ENCODE results near the gene ITPRIP.

The ITPRIP gene

GRCh38 chr10:104340641-104341040, 2.4 kb upstream of the ITPRIP start:
- DNase-seq (ENCODE audit: low spot score) = no peak

GRCh38 chr10:104340111-104340526, 1.9 kb upstream of the ITPRIP start:
- DNase-seq (ENCODE audit: low spot score) = no peak

GRCh38 chr10:104339469-104340110, 1.3 kb upstream of the ITPRIP start:
- peak; percentile 3 for DNase-seq (ENCODE audit: low spot score)

GRCh38 chr10:104337521-104337984, 712 bp downstream of the ITPRIP start:
- no peak for DNase-seq (ENCODE audit: low spot score)

GRCh38 chr10:104336821-104337467, 1.3 kb downstream of the ITPRIP start:
- DNase-seq (ENCODE audit: low spot score) = no peak

GRCh38 chr10:104334965-104335650, 3.2 kb downstream of the ITPRIP start:
- no peak for DNase-seq (ENCODE audit: low spot score)

- DNase-seq (ENCODE audit: low spot score) = no peak
These were observed 3.7 kb downstream of the ITPRIP start for GRCh38 chr10:104334561-104334960.

- DNase-seq (ENCODE audit: low spot score) = no peak
These were observed 4.4 kb downstream of the ITPRIP start for GRCh38 chr10:104333728-104334373.

- no peak for DNase-seq (ENCODE audit: low spot score)
These were observed 5.1 kb downstream of the ITPRIP start for GRCh38 chr10:104333032-104333727.

- no peak for DNase-seq (ENCODE audit: low spot score)
These were observed 5.8 kb downstream of the ITPRIP start for GRCh38 chr10:104332243-104333031.

GRCh38 chr10:104331208-104331838, 6.9 kb downstream of the ITPRIP start:
- no peak for DNase-seq (ENCODE audit: low spot score)

- DNase-seq (ENCODE audit: low spot score) = no peak
These were observed 7.8 kb downstream of the ITPRIP start for GRCh38 chr10:104330168-104331110.

- no peak for DNase-seq (ENCODE audit: low spot score)
These were observed 8.5 kb downstream of the ITPRIP start for GRCh38 chr10:104329735-104330134.

GRCh38 chr10:104328896-104329710, 9.2 kb downstream of the ITPRIP start:
- peak; percentile 79 for DNase-seq (ENCODE audit: low spot score)

GRCh38 chr10:104328646-104328895, 9.7 kb downstream of the ITPRIP start:
- DNase-seq (ENCODE audit: low spot score) = no peak

- DNase-seq (ENCODE audit: low spot score) = peak; percentile 72
These were observed 10.3 kb downstream of the ITPRIP start for GRCh38 chr10:104327745-104328645.

GRCh38 chr10:104326991-104327610, 11.2 kb downstream of the ITPRIP start:
- DNase-seq (ENCODE audit: low spot score) = no peak

Measured in Ammon's horn (tissue), 1 donor.